Adipocyte (in vitro differentiated cells): ENCODE results near the gene PHKA2.

ENCODE experiments used
- DNase-seq: peaks from one replicate; pipeline ENCODE4 v3.0.0-alpha.2; 2015; ENCODE audit warnings: low read depth
- H3K27me3 ChIP-seq: replicated peaks from 2 replicates; pipeline ENCODE4 v1.7.0; 2013; ENCODE audit warnings: mild to moderate bottlenecking, low read length, moderate library complexity; ENCODE audit not compliant: control insufficient read depth, insufficient read depth
- H3K36me3 ChIP-seq: 2 replicates; pipeline ENCODE4 v1.7.0; 2013; ENCODE audit warnings: low read length, mild to moderate bottlenecking, moderate library complexity; ENCODE audit not compliant: control insufficient read depth, insufficient read depth, severe bottlenecking
- H3K4me1 ChIP-seq: 2 replicates; pipeline ENCODE4 v1.7.0; 2013; ENCODE audit warnings: mild to moderate bottlenecking, low read length, moderate library complexity; ENCODE audit not compliant: control insufficient read depth, insufficient read depth
- H3K4me3 ChIP-seq: 2 replicates; pipeline ENCODE4 v1.7.0; 2013; ENCODE audit warnings: mild to moderate bottlenecking, low read length, moderate library complexity
- H3K9ac ChIP-seq: 2 replicates; pipeline ENCODE4 v1.7.0; 2013; ENCODE audit warnings: mild to moderate bottlenecking, low read length, moderate library complexity
- H3K9me3 ChIP-seq: 2 replicates; pipeline ENCODE4 v1.7.0; 2013; ENCODE audit warnings: mild to moderate bottlenecking, low read length, moderate library complexity; ENCODE audit not compliant: control insufficient read depth

Gene PHKA2

GRCh38 chrX:18879144-18879543 lies 104.8 kb downstream of the PHKA2 start:
- peaks cover 4% of the 10 kb centered on the region for H3K9me3 ChIP-seq
- no peak overlapping the region for H3K9ac ChIP-seq
- peaks cover 30% of the 10 kb centered on the region for H3K27me3 ChIP-seq
- H3K4me1 ChIP-seq: no peaks in the 10 kb centered on the region
- no peak overlapping the region for H3K4me3 ChIP-seq
- no peaks in the 10 kb centered on the region for H3K36me3 ChIP-seq
- no peak for DNase-seq

- Histone ChIP-seq H3K9me3 (peaks cover under 1% of the 10 kb centered on the region), H3K4me1 (peaks cover 11% of the 10 kb centered on the region), H3K36me3 (no peaks in the 10 kb centered on the region), H3K27me3 (peaks cover 29% of the 10 kb centered on the region), H3K4me3 (no peak overlapping the region), H3K9ac (no peak overlapping the region)
- DNase-seq: no peak
Observed at GRCh38 chrX:18877469-18877868, 106.4 kb downstream of the PHKA2 start.

- DNase-seq: no peak
- Histone ChIP-seq H3K4me3 (no peak overlapping the region), H3K9ac (no peak overlapping the region), H3K36me3 (no peaks in the 10 kb centered on the region), H3K4me1 (peaks cover 25% of the 10 kb centered on the region), H3K27me3 (peaks cover 29% of the 10 kb centered on the region), H3K9me3 (no peaks in the 10 kb centered on the region)
Observed at GRCh38 chrX:18875256-18875878, 108.5 kb downstream of the PHKA2 start.

GRCh38 chrX:18874560-18875255 lies 109.2 kb downstream of the PHKA2 start:
- Histone ChIP-seq H3K9me3 (no peaks in the 10 kb centered on the region), H3K27me3 (peaks cover 29% of the 10 kb centered on the region), H3K9ac (no peak overlapping the region), H3K36me3 (no peaks in the 10 kb centered on the region), H3K4me1 (peaks cover 25% of the 10 kb centered on the region), H3K4me3 (no peak overlapping the region)
- DNase-seq: no peak

GRCh38 chrX:18873836-18874235 lies 110.1 kb downstream of the PHKA2 start:
- H3K4me3 ChIP-seq: peak overlapping the region; percentile 66
- H3K4me1 ChIP-seq: peaks cover 25% of the 10 kb centered on the region
- peaks cover 26% of the 10 kb centered on the region for H3K27me3 ChIP-seq
- no peaks in the 10 kb centered on the region for H3K36me3 ChIP-seq
- H3K9ac ChIP-seq: no peak overlapping the region
- H3K9me3 ChIP-seq: no peaks in the 10 kb centered on the region
- no peak for DNase-seq

- DNase-seq: peak; percentile 74
- H3K4me3 ChIP-seq: peak overlapping the region; percentile 66
- no peaks in the 10 kb centered on the region for H3K36me3 ChIP-seq
- peaks cover 21% of the 10 kb centered on the region for H3K27me3 ChIP-seq
- H3K4me1 ChIP-seq: peaks cover 25% of the 10 kb centered on the region
- no peaks in the 10 kb centered on the region for H3K9me3 ChIP-seq
- H3K9ac ChIP-seq: no peak overlapping the region
Observed at GRCh38 chrX:18873189-18873791, 110.6 kb downstream of the PHKA2 start.

- peaks cover 25% of the 10 kb centered on the region for H3K4me1 ChIP-seq
- no peak overlapping the region for H3K9ac ChIP-seq
- no peak overlapping the region for H3K4me3 ChIP-seq
- DNase-seq: no peak
- H3K36me3 ChIP-seq: no peaks in the 10 kb centered on the region
- H3K27me3 ChIP-seq: peaks cover 19% of the 10 kb centered on the region
- no peaks in the 10 kb centered on the region for H3K9me3 ChIP-seq
Observed at GRCh38 chrX:18872621-18873020, 111.3 kb downstream of the PHKA2 start.

GRCh38 chrX:18871970-18872369 lies 111.9 kb downstream of the PHKA2 start:
- Histone ChIP-seq H3K4me3 (no peak overlapping the region), H3K9me3 (no peaks in the 10 kb centered on the region), H3K27me3 (peaks cover 18% of the 10 kb centered on the region), H3K4me1 (peaks cover 25% of the 10 kb centered on the region), H3K36me3 (no peaks in the 10 kb centered on the region), H3K9ac (no peak overlapping the region)
- DNase-seq: no peak

- DNase-seq: no peak
- Histone ChIP-seq H3K9me3 (no peaks in the 10 kb centered on the region), H3K4me1 (peaks cover 25% of the 10 kb centered on the region), H3K27me3 (peaks cover 13% of the 10 kb centered on the region), H3K9ac (no peak overlapping the region), H3K36me3 (no peaks in the 10 kb centered on the region), H3K4me3 (no peak overlapping the region)
Observed at GRCh38 chrX:18871161-18871890, 112.6 kb downstream of the PHKA2 start.

- Histone ChIP-seq H3K9ac (no peak overlapping the region), H3K9me3 (no peaks in the 10 kb centered on the region), H3K4me1 (no peaks in the 10 kb centered on the region), H3K4me3 (no peak overlapping the region), H3K27me3 (peaks cover 18% of the 10 kb centered on the region), H3K36me3 (no peaks in the 10 kb centered on the region)
- DNase-seq: no peak
Observed at GRCh38 chrX:18864390-18864920, 119.5 kb downstream of the PHKA2 start.

GRCh38 chrX:18861511-18861910 lies 122.4 kb downstream of the PHKA2 start:
- peaks cover 12% of the 10 kb centered on the region for H3K27me3 ChIP-seq
- no peaks in the 10 kb centered on the region for H3K9me3 ChIP-seq
- no peaks in the 10 kb centered on the region for H3K4me1 ChIP-seq
- no peak for DNase-seq
- H3K9ac ChIP-seq: no peak overlapping the region
- H3K4me3 ChIP-seq: no peak overlapping the region
- no peaks in the 10 kb centered on the region for H3K36me3 ChIP-seq
